HepG2 (cell line): ENCODE results near the gene CEP164. TPM values are rescaled to one million over a fixed set of nuclear protein-coding genes. Genes with fewer than 3 reads are reported as not detected.
A peak's percentile ranks its signal among the peaks of the same experiment; 100 is the strongest.

Experiments
- CHD2 ChIP-seq: IDR thresholded peaks from 2 replicates; pipeline ENCODE4 v1.6.1; 2011; ENCODE audit warnings: low read depth, low read length, improper control_type of control experiment
- MAZ ChIP-seq, 2 experiments: sonication (generic) in 1 of 2; formaldehyde crosslinking in 1 of 2; IDR thresholded peaks; 2 replicates each; pipeline versions ENCODE4 v1.5.0 to v1.6.1; 2012 to 2020; ENCODE audit warnings: low read depth in 2 of 2, mild to moderate bottlenecking in 2 of 2, borderline replicate concordance in 1 of 2, improper control_type of control experiment in 1 of 2, low read length in 1 of 2, missing genetic modification reagents in 1 of 2, moderate library complexity in 1 of 2
- MXD4 ChIP-seq: IDR thresholded peaks from 2 replicates; pipeline ENCODE4 v1.6.1; 2016; ENCODE audit warnings: mild to moderate bottlenecking, missing biosample characterization, missing genetic modification reagents
- PHF21A ChIP-seq: sonication (generic); formaldehyde crosslinking; IDR thresholded peaks from 2 replicates; pipeline ENCODE4 v1.5.0; 2020; ENCODE audit warnings: mild to moderate bottlenecking, missing genetic modification reagents
- PRMT3 ChIP-seq: sonication (generic); formaldehyde crosslinking; IDR thresholded peaks from 2 replicates; pipeline ENCODE4 v1.8.1; 2022; ENCODE audit warnings: low read depth, mild to moderate bottlenecking, moderate library complexity, missing genetic modification reagents, borderline replicate concordance
- RAD21 ChIP-seq: fragments of 450-650 bp; formaldehyde crosslinking; IDR thresholded peaks from 2 replicates; pipeline ENCODE4 v1.5.0; 2020; ENCODE audit warnings: mild to moderate bottlenecking
- RCOR2 ChIP-seq: IDR thresholded peaks from 2 replicates; pipeline ENCODE4 v1.6.1; 2016; ENCODE audit warnings: missing biosample characterization, missing genetic modification reagents
- SIN3B ChIP-seq: fragments of 150-350 bp; IDR thresholded peaks from 2 replicates; pipeline ENCODE4 v1.6.1; 2014; ENCODE audit warnings: low read length
- SIX4 ChIP-seq: sonication (generic); formaldehyde crosslinking; IDR thresholded peaks from 2 replicates; pipeline ENCODE4 v1.4.0; 2020; ENCODE audit warnings: missing genetic modification reagents
- SP4 ChIP-seq: sonication (generic); formaldehyde crosslinking; IDR thresholded peaks from 2 replicates; pipeline ENCODE4 v1.8.1; 2023; ENCODE audit warnings: mild to moderate bottlenecking, missing genetic modification reagents
- ZBTB7B ChIP-seq: sonication (generic); formaldehyde crosslinking; IDR thresholded peaks from 2 replicates; pipeline ENCODE4 v1.4.0; 2020; ENCODE audit warnings: missing genetic modification reagents
- ZFP36L1 ChIP-seq: sonication (generic); formaldehyde crosslinking; IDR thresholded peaks from 2 replicates; pipeline ENCODE4 v1.8.0; 2022; ENCODE audit warnings: mild to moderate bottlenecking, missing genetic modification reagents, moderate library complexity
- ZKSCAN8 ChIP-seq: IDR thresholded peaks from 2 replicates; pipeline ENCODE4 v1.6.1; 2016; ENCODE audit warnings: borderline replicate concordance, missing genetic modification reagents, missing compliant biosample characterization
- ZMYM3 ChIP-seq: sonication (generic); formaldehyde crosslinking; IDR thresholded peaks from 2 replicates; pipeline ENCODE4 v1.5.1; 2020; ENCODE audit warnings: mild to moderate bottlenecking, missing genetic modification reagents
- ZNF263 ChIP-seq: sonication (generic); formaldehyde crosslinking; IDR thresholded peaks from 2 replicates; pipeline ENCODE4 v1.4.0; 2020; ENCODE audit warnings: missing genetic modification reagents
- ZNF558 ChIP-seq: sonication (generic); formaldehyde crosslinking; IDR thresholded peaks from 2 replicates; pipeline ENCODE4 v1.9.0; 2022; ENCODE audit warnings: mild to moderate bottlenecking, missing genetic modification reagents, borderline replicate concordance
- ZNF616 ChIP-seq: sonication (generic); formaldehyde crosslinking; IDR thresholded peaks from 2 replicates; pipeline ENCODE4 v1.5.0; 2020; ENCODE audit warnings: low read depth, mild to moderate bottlenecking, missing genetic modification reagents
- ZNF746 ChIP-seq: sonication (generic); formaldehyde crosslinking; IDR thresholded peaks from 2 replicates; pipeline ENCODE4 v1.8.0; 2022; ENCODE audit warnings: mild to moderate bottlenecking, missing genetic modification reagents
- polyA plus RNA-seq, 8 experiments: library from polyadenylated mRNA; depleted of rRNA in 3 of 8; stranded (reverse) in 7 of 8; unstranded in 1 of 8; fragments of >200 nt; fragmentation: Illumina TruSeq in 4 of 8; extraction: Trizol in 4 of 8; gene quantifications; 2 replicates each; pipeline versions ENCODE4 v1.2.1 to v1.2.3, GENCODE V29; 2011 to 2016; ENCODE audit warnings: low read depth in 4 of 8, missing spikeins in 1 of 8, mixed read lengths in 1 of 8; ENCODE audit not compliant: insufficient read depth in 1 of 8
- total RNA-seq, 5 experiments: library from RNA; depleted of rRNA; stranded (reverse); fragments of >200 nt; fragmentation: Illumina TruSeq; extraction: Trizol; gene quantifications; 2 replicates each; pipeline ENCODE4 v1.2.3, GENCODE V29; 2016; ENCODE audit warnings: low read depth in 1 of 5
- TF ChIP-seq, protein P1 (sequence below): sonication (generic); formaldehyde crosslinking; IDR thresholded peaks from 2 replicates; pipeline ENCODE4 v1.8.0; 2022; ENCODE audit warnings: low read depth, missing genetic modification reagents
- TF ChIP-seq, protein P2 (sequence below): sonication (generic); formaldehyde crosslinking; IDR thresholded peaks from 2 replicates; pipeline ENCODE4 v1.5.1; 2020; ENCODE audit warnings: missing genetic modification reagents, mild to moderate bottlenecking, borderline replicate concordance
- TF ChIP-seq, protein P3 (sequence below): sonication (generic); formaldehyde crosslinking; IDR thresholded peaks from 2 replicates; pipeline ENCODE4 v1.8.1; 2023; ENCODE audit warnings: mild to moderate bottlenecking, missing genetic modification reagents
- TF ChIP-seq, protein P4 (sequence below): sonication (generic); formaldehyde crosslinking; IDR thresholded peaks from 2 replicates; pipeline ENCODE4 v1.4.0; 2020; ENCODE audit warnings: missing genetic modification reagents, borderline replicate concordance

Gene CEP164
- total and polyA plus RNA-seq, 2 of the 13 experiments (the other 11 are each of a cell fraction or from before 2014, with no cell fraction given) = 11.4 to 15.2 TPM

DNA sequence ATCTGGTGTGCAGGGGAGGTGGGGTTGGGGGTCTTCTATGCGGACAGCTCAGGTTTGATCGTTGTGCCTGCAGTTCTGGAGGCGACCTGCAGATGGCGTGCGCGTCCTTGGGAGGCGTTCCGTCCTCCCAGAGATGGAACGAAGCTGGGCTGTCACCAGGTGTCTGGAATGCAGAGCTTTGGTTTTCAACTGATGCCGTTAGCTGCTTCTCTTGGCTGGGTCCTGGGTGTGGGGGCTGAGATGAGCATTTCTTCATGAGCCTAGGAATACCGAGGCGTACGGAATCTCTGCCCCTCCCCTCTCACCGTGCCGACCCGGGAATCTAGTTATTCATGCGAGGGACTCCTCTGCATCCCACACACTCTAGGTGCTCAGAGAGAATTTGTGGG, 98.6 kb downstream of the CEP164 start (continued):
- TF ChIP-seq PHF21A (CRISPR knock-in tag) (no peak), PRMT3 (CRISPR knock-in tag) (no peak), ZBTB7B (CRISPR knock-in tag) (peak; percentile 55; the same call in 1 of the 2 replicates), RCOR2 (CRISPR knock-in tag) (no peak), MAZ (IDR thresholded peaks at IDR 0.05; ENCODE audit: borderline replicate concordance, low read depth, low read length) (no peak), MAZ (CRISPR knock-in tag; IDR thresholded peaks at IDR 0.05; ENCODE audit: low read depth) (no peak), ZFP36L1 (CRISPR knock-in tag) (no peak), ZNF746 (CRISPR knock-in tag) (no peak), SP4 (CRISPR knock-in tag) (no peak), ZMYM3 (CRISPR knock-in tag) (no peak), MXD4 (no peak), ZKSCAN8 (no peak), ZNF616 (CRISPR knock-in tag) (no peak), SIN3B (0 out of 2 replicates have a peak, but pooled peaks have one; percentile 24), ZNF558 (CRISPR knock-in tag) (no peak), CHD2 (no peak), SIX4 (CRISPR knock-in tag) (no peak), RAD21 (CRISPR knock-in tag) (peak; percentile 79), ZNF263 (CRISPR knock-in tag) (0 out of 2 replicates have a peak, but pooled peaks have one; percentile 39)
- TF ChIP-seq, protein P1, sequence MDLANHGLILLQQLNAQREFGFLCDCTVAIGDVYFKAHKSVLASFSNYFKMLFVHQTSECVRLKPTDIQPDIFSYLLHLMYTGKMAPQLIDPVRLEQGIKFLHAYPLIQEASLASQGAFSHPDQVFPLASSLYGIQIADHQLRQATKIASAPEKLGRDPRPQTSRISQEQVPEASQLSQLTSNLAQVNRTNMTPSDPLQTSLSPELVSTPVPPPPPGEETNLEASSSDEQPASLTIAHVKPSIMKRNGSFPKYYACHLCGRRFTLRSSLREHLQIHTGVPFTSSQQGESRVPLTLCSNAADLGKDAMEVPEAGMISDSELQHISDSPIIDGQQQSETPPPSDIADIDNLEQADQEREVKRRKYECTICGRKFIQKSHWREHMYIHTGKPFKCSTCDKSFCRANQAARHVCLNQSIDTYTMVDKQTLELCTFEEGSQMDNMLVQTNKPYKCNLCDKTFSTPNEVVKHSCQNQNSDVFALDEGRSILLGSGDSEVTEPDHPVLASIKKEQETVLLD (CRISPR knock-in tag) = no peak
- TF ChIP-seq, protein P2, sequence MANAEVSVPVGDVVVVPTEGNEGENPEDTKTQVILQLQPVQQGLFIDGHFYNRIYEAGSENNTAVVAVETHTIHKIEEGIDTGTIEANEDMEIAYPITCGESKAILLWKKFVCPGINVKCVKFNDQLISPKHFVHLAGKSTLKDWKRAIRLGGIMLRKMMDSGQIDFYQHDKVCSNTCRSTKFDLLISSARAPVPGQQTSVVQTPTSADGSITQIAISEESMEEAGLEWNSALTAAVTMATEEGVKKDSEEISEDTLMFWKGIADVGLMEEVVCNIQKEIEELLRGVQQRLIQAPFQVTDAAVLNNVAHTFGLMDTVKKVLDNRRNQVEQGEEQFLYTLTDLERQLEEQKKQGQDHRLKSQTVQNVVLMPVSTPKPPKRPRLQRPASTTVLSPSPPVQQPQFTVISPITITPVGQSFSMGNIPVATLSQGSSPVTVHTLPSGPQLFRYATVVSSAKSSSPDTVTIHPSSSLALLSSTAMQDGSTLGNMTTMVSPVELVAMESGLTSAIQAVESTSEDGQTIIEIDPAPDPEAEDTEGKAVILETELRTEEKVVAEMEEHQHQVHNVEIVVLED (CRISPR knock-in tag) = no peak
- TF ChIP-seq, protein P3, sequence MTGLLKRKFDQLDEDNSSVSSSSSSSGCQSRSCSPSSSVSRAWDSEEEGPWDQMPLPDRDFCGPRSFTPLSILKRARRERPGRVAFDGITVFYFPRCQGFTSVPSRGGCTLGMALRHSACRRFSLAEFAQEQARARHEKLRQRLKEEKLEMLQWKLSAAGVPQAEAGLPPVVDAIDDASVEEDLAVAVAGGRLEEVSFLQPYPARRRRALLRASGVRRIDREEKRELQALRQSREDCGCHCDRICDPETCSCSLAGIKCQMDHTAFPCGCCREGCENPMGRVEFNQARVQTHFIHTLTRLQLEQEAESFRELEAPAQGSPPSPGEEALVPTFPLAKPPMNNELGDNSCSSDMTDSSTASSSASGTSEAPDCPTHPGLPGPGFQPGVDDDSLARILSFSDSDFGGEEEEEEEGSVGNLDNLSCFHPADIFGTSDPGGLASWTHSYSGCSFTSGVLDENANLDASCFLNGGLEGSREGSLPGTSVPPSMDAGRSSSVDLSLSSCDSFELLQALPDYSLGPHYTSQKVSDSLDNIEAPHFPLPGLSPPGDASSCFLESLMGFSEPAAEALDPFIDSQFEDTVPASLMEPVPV = no peak
- TF ChIP-seq, protein P4, sequence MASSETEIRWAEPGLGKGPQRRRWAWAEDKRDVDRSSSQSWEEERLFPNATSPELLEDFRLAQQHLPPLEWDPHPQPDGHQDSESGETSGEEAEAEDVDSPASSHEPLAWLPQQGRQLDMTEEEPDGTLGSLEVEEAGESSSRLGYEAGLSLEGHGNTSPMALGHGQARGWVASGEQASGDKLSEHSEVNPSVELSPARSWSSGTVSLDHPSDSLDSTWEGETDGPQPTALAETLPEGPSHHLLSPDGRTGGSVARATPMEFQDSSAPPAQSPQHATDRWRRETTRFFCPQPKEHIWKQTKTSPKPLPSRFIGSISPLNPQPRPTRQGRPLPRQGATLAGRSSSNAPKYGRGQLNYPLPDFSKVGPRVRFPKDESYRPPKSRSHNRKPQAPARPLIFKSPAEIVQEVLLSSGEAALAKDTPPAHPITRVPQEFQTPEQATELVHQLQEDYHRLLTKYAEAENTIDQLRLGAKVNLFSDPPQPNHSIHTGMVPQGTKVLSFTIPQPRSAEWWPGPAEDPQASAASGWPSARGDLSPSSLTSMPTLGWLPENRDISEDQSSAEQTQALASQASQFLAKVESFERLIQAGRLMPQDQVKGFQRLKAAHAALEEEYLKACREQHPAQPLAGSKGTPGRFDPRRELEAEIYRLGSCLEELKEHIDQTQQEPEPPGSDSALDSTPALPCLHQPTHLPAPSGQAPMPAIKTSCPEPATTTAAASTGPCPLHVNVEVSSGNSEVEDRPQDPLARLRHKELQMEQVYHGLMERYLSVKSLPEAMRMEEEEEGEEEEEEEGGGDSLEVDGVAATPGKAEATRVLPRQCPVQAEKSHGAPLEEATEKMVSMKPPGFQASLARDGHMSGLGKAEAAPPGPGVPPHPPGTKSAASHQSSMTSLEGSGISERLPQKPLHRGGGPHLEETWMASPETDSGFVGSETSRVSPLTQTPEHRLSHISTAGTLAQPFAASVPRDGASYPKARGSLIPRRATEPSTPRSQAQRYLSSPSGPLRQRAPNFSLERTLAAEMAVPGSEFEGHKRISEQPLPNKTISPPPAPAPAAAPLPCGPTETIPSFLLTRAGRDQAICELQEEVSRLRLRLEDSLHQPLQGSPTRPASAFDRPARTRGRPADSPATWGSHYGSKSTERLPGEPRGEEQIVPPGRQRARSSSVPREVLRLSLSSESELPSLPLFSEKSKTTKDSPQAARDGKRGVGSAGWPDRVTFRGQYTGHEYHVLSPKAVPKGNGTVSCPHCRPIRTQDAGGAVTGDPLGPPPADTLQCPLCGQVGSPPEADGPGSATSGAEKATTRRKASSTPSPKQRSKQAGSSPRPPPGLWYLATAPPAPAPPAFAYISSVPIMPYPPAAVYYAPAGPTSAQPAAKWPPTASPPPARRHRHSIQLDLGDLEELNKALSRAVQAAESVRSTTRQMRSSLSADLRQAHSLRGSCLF (CRISPR knock-in tag) = no peak
